DMS53 treated with DMSO at 0.1 percent for 48 hours (cell line): ENCODE measurements around the gene PLA2G2C.

ENCODE experiments used
- DNase-seq: peaks from one replicate; lab custom pipeline; 2025; ENCODE audit not compliant: unreplicated experiment; lab: John Stamatoyannopoulos, UW

PLA2G2C gene

GRCh38 chr1:20184997-20185833 is 1.1 kb downstream of the PLA2G2C start:
- no peak for DNase-seq

- no peak for DNase-seq
Measured at GRCh38 chr1:20184481-20184900, 1.8 kb downstream of the PLA2G2C start.

GRCh38 chr1:20183616-20184271 is 2.6 kb downstream of the PLA2G2C start:
- no peak for DNase-seq

GRCh38 chr1:20183035-20183434 is 3.3 kb downstream of the PLA2G2C start:
- peak; percentile 41 for DNase-seq

- DNase-seq = no peak
Measured at GRCh38 chr1:20182415-20182814, 3.9 kb downstream of the PLA2G2C start.

- DNase-seq = no peak
Measured at GRCh38 chr1:20180844-20181207, 5.5 kb downstream of the PLA2G2C start.

GRCh38 chr1:20180129-20180843 is 6.0 kb downstream of the PLA2G2C start:
- no peak for DNase-seq

GRCh38 chr1:20179371-20180128 is 6.8 kb downstream of the PLA2G2C start:
- no peak for DNase-seq

- no peak for DNase-seq
Measured at GRCh38 chr1:20178634-20179370, 7.5 kb downstream of the PLA2G2C start.

- DNase-seq = no peak
Measured at GRCh38 chr1:20174937-20175666, 11.2 kb downstream of the PLA2G2C start.

- no peak for DNase-seq
Measured at GRCh38 chr1:20172033-20172590, 14.2 kb downstream of the PLA2G2C start.

- no peak for DNase-seq
Measured at GRCh38 chr1:20169932-20170331, 16.4 kb downstream of the PLA2G2C start.

- DNase-seq = no peak
Measured at GRCh38 chr1:20168564-20169491, 17.5 kb downstream of the PLA2G2C start.

- DNase-seq = no peak
Measured at GRCh38 chr1:20167126-20167525, 19.2 kb downstream of the PLA2G2C start.

- DNase-seq = no peak
Measured at GRCh38 chr1:20166051-20166450, 20.3 kb downstream of the PLA2G2C start.

GRCh38 chr1:20165522-20165951 is 20.8 kb downstream of the PLA2G2C start:
- DNase-seq = no peak

- no peak for DNase-seq
Measured at GRCh38 chr1:20164694-20165202, 21.6 kb downstream of the PLA2G2C start.

GRCh38 chr1:20160034-20160433 is 26.3 kb downstream of the PLA2G2C start:
- no peak for DNase-seq
